ENCODE measurements around the gene COX19.

DNA sequence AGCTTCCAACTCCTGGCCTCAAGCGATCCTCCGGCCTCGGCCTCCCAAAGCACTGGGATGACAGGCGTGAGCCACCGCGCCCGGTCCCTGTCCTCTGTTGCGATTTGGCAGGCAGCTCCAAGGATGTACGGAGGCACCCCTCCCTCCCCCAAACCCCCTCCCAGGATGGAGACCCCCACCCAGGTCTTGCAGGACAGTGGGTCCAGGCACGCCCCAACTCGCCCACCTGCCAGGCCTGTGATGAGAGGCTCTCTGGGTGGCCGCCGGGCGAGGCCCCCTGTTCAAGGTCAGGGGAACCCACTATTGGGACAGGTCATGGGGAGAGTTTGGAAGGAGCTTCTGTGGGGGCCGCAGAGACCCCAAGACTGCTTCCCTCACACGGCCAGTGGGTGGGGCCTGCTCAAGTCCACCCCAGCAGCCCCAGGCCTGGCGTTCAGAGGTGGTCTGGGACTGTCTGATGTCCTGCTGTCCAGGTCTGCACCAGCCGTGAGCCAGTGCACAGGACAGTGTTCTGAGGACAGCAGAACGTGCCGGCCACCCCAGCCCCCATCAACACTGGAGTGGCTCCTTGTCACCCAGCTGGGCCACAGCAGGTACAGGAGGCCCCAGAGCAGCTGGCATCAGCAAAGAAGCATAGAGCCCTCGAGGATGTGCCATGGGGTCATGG, 23.3 kb downstream of the COX19 start:
- TF ChIP-seq, protein P1, sequence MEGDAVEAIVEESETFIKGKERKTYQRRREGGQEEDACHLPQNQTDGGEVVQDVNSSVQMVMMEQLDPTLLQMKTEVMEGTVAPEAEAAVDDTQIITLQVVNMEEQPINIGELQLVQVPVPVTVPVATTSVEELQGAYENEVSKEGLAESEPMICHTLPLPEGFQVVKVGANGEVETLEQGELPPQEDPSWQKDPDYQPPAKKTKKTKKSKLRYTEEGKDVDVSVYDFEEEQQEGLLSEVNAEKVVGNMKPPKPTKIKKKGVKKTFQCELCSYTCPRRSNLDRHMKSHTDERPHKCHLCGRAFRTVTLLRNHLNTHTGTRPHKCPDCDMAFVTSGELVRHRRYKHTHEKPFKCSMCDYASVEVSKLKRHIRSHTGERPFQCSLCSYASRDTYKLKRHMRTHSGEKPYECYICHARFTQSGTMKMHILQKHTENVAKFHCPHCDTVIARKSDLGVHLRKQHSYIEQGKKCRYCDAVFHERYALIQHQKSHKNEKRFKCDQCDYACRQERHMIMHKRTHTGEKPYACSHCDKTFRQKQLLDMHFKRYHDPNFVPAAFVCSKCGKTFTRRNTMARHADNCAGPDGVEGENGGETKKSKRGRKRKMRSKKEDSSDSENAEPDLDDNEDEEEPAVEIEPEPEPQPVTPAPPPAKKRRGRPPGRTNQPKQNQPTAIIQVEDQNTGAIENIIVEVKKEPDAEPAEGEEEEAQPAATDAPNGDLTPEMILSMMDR (conservative IDR thresholded peaks at IDR 0.05 in 1 of 2, IDR thresholded peaks at IDR 0.05 in 1 of 2; ENCODE audit: extremely low read depth in 1 of 2, insufficient read depth in 1 of 2, low read depth in 1 of 2, low read length in 2 of 2): no peak
- no peak for TF ChIP-seq EZH2 (IDR thresholded peaks at IDR 0.05; ENCODE audit: borderline replicate concordance, low read length)

Measured in mammary epithelial cell (primary cell).